Cardiac fibroblast (primary cell): ENCODE results near the gene ZBTB46.

ENCODE experiments used
- DNase-seq, 2 donors: peaks; one replicate each; pipeline versions ENCODE4 v3.0.0 to v3.0.0-alpha.2; 2010; ENCODE audit warnings: low read depth in 2 of 2
- H3K4me3 ChIP-seq, 2 donors: replicated peaks in 1 of 2; 1 replicate in 1 of 2; 2 replicates in 1 of 2; pipeline ENCODE4 v1.5.1; 2011; ENCODE audit warnings: low read depth in 2 of 2, low read length in 2 of 2, mild to moderate bottlenecking in 2 of 2, moderate library complexity in 1 of 2
- TF ChIP-seq, protein P1 (sequence below): IDR thresholded peaks from one replicate; pipeline ENCODE4 v1.5.1; 2011; ENCODE audit warnings: low read depth, mild to moderate bottlenecking, low read length, inconsistent platforms

Gene ZBTB46

DNA sequence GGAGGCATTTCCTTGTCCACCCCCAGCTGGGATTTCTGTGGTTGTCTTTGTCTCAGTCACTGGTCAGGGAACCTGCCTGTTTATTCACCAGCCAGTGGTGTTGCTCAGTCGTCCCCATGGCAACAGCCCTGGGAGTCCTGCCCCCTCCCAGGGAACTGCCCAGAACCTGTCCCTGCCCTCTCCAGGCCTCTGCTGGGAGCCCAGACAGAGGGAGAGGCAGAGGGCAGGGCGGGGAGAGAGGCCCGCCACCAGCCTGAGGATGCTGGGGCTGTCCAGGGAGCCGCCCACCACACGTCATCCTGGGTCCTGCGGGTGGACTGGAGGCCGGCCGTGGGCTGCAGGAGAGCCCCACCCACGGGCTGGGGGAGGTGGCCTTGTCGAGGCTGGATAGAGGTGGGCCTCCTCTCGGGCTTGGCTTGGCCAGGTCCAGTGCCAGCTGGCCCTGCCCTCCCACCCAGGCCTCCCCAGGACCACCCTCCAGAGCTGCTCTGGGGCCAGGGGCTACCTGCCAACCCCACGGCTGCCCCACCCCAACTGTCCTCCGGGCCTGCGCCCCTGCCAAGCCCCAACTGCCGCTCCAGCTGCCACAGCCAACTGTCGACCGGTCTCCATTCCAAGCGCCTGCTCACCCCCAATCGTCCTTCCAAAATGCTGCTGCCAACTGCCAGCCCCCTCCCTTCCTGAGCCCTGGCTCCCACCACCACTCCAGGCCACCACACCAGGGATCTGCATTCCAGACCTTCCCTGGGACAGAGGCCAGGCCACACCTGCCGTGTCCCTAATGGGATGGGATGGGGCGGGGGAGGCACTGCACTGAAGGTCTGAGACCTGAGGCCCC, 4.2 kb upstream of the ZBTB46 start:
- H3K4me3 ChIP-seq: no peak overlapping the region
- TF ChIP-seq, protein P1, sequence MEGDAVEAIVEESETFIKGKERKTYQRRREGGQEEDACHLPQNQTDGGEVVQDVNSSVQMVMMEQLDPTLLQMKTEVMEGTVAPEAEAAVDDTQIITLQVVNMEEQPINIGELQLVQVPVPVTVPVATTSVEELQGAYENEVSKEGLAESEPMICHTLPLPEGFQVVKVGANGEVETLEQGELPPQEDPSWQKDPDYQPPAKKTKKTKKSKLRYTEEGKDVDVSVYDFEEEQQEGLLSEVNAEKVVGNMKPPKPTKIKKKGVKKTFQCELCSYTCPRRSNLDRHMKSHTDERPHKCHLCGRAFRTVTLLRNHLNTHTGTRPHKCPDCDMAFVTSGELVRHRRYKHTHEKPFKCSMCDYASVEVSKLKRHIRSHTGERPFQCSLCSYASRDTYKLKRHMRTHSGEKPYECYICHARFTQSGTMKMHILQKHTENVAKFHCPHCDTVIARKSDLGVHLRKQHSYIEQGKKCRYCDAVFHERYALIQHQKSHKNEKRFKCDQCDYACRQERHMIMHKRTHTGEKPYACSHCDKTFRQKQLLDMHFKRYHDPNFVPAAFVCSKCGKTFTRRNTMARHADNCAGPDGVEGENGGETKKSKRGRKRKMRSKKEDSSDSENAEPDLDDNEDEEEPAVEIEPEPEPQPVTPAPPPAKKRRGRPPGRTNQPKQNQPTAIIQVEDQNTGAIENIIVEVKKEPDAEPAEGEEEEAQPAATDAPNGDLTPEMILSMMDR: no peak
- peak; percentile 97 to 99 for DNase-seq

DNA sequence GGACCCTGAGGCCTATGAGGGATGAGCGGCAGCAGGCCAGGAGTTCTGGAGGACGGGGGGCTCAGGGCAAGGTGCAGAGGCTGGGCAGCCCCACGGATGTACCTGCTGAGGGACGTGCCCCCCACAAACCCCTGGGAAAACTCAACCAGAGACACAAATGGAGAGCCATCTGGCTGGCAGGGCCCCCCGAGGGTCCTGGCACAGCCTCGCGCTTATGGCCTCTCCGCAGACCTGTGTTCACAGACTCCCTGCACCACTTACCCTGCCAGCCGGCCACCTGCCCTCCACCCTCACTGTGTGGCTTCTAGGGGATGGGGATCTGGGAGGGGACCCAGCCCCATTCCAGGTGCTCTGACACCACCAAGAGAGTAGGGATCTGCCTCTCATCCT, 3.4 kb upstream of the ZBTB46 start:
- TF ChIP-seq, protein P1: no peak
- DNase-seq: no peak
- no peak overlapping the region for H3K4me3 ChIP-seq

- DNase-seq: peak in 1 of 2 donors; percentile 71
- no peak overlapping the region for H3K4me3 ChIP-seq
- TF ChIP-seq, protein P1: no peak
Observed at GRCh38 chr20:63833776-63834490, 2.9 kb upstream of the ZBTB46 start.

GRCh38 chr20:63831993-63832686, 1.1 kb upstream of the ZBTB46 start:
- DNase-seq: peak in 1 of 2 donors; percentile 30
- H3K4me3 ChIP-seq: no peak overlapping the region
- TF ChIP-seq, protein P1: no peak

DNA sequence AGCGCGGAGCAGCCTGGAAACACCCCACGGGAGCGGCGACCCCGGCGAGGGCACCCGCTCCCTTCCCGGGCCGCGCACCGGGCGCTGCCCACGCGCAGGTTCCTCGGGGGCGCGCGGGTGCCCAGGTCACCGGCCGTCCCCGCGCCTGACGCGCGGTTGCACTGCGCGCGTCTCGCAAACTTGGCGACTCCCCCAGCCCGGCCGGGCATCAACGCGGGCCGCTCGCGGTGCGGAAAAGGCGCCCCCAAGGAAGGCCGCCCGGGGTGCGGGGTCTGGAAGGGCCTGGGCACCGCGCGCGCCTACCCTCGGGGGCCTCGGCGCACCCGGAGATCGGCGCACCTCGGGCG, 555 bp upstream of the ZBTB46 start:
- TF ChIP-seq, protein P1: no peak
- no peak for DNase-seq
- H3K4me3 ChIP-seq: peak overlapping the region in 1 of 2 donors; percentile 41

- DNase-seq: no peak
- TF ChIP-seq, protein P1: no peak
- H3K4me3 ChIP-seq: peak overlapping the region; percentile 46 to 58
Observed at GRCh38 chr20:63829945-63830835, 874 bp downstream of the ZBTB46 start.
